HG02870 (cell line): ENCODE data around the gene CEBPZ.
"Not testable (repeated sequence)": the region's sequence is repeated elsewhere in the genome, so short reads cannot be mapped to it uniquely, and the experiment has no call there.

Experiments used
- ATAC-seq: cut with Tn5 transposase; IDR thresholded peaks from one replicate; pipeline ENCODE4 v1.9.1; 2021; ENCODE audit warnings: mild to moderate bottlenecking, moderate library complexity; ENCODE audit not compliant: unreplicated experiment

Gene CEBPZ

DNA sequence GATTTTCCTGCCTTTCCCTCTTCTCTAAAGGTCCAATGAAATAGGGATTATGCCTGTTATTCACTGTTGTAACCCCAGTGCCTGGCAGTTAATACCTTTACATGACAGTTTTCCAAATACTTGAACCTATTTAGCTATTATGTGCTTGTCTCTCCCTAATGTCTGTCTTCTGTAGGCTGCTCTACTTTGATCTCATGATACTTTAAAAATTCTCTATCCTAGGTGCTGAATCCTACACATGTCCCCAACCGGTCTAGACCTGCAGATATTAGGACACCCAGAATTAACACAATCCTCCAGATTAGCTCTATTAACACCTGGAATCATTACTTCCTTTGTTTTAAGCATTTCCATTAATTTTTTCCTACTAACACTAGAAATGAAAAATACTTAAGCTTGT is 7.3 kb downstream of the CEBPZ start:
- no peak for ATAC-seq

- ATAC-seq = no peak
These were observed 8.3 kb downstream of the CEBPZ start for GRCh38 chr2:37223131-37223530.

- no peak for ATAC-seq
These were observed 12.3 kb downstream of the CEBPZ start for GRCh38 chr2:37219046-37219445.

DNA sequence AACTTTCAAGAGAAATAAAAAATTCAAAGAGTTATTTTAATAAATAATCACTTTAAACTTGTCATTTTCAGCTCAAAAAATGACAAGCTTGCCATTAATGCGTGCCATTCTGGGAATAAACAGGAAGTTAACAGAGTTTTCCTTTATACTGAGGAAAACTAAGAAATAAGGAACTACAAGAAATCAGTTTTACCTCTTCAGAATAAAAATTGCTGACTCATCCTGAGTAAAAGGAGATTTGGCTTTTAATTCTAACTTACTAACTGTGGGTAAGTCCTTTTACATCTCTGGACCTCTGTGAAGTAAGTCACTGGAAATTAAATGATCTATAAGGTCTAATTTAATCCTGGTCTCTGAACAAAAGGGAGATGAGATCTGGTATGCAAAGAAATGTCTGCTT is 16.1 kb downstream of the CEBPZ start:
- no peak for ATAC-seq

DNA sequence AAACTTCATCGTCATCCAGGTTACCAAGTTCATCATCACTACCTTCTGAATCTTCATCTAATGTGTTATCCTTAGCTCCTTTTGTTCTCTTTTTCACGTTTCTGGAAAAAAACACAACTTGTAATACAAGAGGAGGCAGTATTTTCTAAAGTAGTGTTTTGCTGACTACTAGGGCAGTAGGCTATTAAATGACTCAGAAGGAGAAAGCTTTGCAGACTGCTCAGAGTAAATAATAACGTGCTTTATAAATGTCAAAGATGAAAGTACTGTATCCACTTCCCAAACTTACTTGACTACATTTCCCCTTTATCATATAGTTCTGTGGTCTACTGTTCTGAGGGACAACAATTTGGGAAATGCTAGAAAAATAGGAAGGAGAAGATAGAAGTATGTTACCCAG is 19.5 kb downstream of the CEBPZ start:
- no peak for ATAC-seq

GRCh38 chr2:37211212-37211611 is 20.2 kb downstream of the CEBPZ start:
- no peak for ATAC-seq

- not testable (repeated sequence) for ATAC-seq
These were observed 24.6 kb downstream of the CEBPZ start for GRCh38 chr2:37206760-37207159.

- no peak for ATAC-seq
These were observed 25.6 kb downstream of the CEBPZ start for GRCh38 chr2:37205689-37206341.

DNA sequence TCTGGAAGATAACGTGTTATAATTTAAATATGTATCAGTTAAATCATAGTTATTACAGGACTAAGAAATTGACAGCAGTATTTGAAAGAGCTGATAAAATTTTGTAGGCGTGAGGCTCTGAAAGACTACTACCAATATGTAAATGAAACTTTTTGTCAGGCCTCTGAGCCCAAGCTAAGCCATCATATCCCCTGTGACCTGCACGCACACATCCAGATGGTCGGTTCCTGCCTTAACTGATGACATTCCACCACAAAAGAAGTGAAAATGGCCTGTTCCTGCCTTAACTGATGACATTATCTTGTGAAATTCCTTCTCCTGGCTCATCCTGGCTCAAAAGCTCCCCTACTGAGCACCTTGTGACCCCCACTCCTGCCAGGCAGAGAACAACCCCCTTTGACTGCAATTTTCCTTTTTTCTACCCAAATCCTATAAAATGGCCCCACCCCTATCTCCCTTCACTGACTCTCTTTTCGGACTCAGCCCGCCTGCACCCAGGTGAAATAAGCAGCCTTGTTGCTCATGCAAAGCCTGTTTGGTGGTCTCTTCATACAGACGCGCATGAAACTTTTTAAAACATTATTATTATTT is 26.2 kb downstream of the CEBPZ start:
- not testable (repeated sequence) for ATAC-seq

GRCh38 chr2:37203708-37204107 is 27.7 kb downstream of the CEBPZ start:
- no peak for ATAC-seq

GRCh38 chr2:37201766-37202165 is 29.6 kb downstream of the CEBPZ start:
- no peak for ATAC-seq

GRCh38 chr2:37201208-37201607 is 30.2 kb downstream of the CEBPZ start:
- no peak for ATAC-seq

- ATAC-seq = no peak
These were observed 32.7 kb downstream of the CEBPZ start for GRCh38 chr2:37198681-37199065.

DNA sequence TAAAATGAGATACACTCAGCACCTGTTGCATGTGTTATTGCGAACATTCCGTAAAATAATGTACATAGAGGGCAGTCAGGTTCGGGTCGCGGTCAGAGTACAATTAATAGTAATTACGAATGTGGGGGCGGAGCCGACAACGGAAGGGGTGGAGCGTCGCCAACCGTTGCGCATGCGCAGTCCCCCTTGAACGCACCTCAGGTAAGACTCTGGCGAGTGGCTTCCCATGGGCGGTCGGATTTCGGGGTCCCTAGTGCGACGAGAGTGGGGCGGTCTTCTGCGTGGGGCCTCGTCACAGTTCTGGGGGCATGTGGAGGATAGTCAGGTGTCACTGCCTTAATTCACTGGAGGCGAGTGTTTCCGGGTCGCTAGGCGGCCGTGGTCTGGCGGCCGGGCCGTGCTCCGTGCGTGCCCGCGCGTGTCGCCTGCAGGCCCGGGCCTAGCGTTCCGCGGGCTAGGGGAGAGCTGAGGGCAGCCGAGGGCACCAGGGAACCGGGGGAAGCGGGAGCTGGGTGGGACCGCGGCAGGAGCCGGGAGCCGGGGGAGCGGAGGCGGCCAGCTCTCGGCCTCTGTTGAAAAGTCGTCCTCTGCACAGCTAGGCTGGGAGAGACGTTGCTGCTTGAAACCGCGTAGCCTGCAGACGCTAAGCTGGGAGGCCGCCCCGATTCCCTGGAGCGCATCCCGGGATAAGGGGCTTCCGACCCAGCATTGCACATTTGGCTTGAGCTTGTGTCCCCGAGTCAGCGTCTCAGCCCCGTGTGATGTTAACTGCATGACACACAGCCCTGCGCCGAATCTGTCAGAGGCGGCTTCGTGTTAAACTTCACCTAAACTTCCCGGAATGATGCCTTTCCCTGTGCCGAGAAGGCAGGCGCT is 34.8 kb downstream of the CEBPZ start, which contains the start of gene CEBPZOS:
Gene CEBPZOS (plus strand): TSS at position 177 of the 876 bp plus-strand sequence. CDS start 3,209 bp downstream, outside the sequence.
- peak; percentile 85 for ATAC-seq

DNA sequence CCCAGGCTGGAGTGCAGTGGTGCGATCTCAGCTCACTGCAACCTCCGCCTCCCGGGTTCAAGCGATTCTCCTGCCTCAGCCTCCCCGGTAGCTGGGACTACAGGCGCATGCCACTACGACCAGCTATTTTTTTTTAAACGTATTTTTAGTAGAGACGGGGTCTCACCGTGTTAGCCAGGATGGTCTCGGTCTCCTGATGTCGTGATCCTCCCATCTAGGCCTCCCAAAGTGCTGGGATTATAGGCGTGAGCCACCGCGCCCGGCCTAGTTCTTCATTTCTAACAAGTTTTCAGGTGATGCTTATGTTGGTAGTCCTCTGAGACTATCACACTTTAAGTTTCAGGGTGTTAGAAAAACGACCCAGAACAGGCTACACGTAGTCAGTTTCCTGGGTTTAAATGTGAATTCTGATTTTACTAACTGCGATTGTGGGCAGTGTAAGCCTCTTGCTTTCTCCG is 35.5 kb downstream of the CEBPZ start:
- ATAC-seq = not testable (repeated sequence)

GRCh38 chr2:37192551-37192950 is 38.8 kb downstream of the CEBPZ start:
- no peak for ATAC-seq

- no peak for ATAC-seq
These were observed 39.6 kb downstream of the CEBPZ start for GRCh38 chr2:37191747-37192146.

DNA sequence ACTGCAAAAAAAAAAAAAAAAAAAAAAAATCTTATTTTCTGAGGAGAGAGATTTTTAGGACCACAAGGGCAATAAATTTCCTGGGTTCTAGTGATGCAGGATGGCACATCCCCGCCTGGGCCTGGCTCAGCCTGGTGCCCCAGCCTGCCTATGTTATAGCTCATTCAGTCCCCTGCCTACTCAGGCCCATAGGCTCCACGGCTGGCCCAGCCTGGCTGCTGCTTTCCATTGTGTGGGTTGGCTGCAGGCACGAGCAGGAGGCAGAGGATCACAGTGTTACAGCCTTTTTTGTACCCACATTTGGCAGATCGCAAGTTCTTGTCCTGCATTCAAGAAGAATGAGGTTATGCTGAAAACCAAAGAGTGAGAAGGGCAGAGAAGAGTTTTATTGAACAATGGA is 40.1 kb downstream of the CEBPZ start:
- no peak for ATAC-seq

- ATAC-seq = no peak
These were observed 41.1 kb downstream of the CEBPZ start for GRCh38 chr2:37190290-37190689.

DNA sequence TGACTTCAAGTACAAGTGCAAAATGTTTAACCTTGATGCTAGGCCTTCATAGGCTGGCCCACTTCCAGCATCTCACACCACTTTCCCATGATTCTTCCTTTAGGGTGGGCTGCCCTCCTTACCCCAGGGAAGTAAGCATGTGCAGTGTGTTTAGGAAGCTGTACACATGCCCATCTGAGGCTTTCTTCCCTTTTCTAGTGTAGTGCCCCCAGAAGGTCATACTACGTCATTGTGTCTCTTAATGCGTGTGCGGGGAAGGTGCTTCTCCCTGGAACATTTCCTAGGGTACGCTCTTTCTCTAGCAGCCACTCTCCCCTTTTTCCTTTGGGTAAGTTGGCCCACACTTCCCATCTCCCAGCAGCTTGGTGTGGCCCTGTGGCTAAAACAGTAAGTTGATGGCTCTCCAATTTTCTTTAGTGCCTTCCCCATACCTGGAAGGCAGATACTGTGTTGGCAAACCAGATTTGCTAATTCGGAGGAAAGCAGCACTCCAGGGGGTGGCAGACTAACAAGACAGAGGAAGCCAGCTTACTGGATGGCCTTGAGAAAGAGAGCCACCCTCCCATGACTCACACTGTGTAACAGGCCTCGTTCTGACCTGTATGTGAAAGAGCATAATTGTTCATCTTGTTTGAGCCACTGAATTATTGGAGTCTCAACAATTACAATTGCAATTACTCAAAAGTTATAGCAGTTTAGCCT is 41.8 kb downstream of the CEBPZ start:
- no peak for ATAC-seq

DNA sequence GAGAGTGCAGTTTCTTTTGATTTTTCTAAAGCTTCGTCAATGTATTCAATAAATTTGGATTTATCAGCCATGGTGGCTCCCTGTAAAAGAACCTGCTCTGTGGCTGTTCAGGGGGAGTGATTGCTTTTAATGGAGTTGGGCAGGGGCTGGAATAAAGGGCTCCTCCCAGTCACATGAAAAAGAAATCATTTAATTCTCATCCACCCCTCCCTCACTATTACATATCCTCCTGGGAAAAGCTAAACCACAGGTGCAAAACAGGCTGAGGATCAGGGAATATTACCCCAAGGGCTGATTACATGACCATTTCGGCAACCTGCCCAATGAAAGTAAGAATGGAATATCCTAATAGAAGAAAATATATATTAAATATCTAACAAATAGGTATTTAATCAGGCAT is 42.8 kb downstream of the CEBPZ start, which contains the start of gene SULT6B1:
Gene SULT6B1 (minus strand): TSS at position 101 of the 400 bp plus-strand sequence. CDS start 30 bp downstream, at position 71.
- ATAC-seq = no peak
